Myometrial cell (primary cell): ENCODE results near the gene TMEM119. TPM values are rescaled to one million over a fixed set of nuclear protein-coding genes. Genes with fewer than 3 reads are reported as not detected.

Experiments
- total RNA-seq: library from RNA; depleted of rRNA; stranded (reverse); fragments of >200 nt; gene quantifications from 2 replicates; pipeline ENCODE4 v1.2.3, GENCODE V29; 2015

The TMEM119 gene, protein sequence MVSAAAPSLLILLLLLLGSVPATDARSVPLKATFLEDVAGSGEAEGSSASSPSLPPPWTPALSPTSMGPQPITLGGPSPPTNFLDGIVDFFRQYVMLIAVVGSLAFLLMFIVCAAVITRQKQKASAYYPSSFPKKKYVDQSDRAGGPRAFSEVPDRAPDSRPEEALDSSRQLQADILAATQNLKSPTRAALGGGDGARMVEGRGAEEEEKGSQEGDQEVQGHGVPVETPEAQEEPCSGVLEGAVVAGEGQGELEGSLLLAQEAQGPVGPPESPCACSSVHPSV
- 6.0 and 7.2 TPM in 2 replicates for total RNA-seq

DNA sequence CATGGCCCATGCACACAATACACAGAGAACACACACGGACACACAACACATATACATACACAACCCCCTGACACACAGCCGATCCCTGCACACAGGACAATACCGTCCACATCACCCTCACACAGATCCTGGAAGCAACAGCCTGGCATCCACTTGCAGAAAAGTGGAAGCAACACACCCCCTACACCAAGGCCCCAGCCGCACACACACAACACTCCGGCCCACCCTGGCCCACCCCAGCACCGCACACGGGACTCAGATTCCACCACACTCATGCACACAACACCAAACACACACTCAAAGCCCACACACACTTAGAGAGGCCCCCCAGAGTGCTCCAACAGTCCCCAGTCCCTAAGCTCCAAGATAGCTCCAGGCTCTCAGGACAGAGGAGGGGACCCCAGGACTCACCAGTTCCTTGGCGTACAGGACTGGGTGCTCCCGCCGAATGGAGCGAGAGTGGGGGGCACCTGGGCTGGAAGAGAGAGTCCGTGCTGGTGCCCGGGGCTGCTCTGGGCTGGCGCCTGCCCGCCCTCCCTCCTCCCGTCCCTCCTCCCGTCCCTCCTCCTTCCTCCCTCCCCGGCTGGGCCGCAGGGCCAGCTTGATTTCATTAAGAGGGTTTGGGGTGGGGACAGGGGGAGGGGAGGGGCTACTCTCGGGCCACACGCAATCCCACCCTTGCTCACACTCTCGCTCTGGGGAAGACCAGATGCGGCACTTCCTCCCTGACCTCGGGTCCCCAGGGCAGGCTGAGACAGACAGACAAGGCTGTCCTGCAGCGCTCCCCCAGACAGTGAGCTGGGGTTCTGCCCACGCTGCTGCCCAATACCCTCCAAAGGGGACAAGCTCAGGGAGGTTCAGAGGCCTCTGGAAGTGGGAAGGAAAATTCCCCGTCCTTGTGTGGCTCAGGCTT lies at the start of gene TMEM119:
Gene TMEM119 (minus strand): TSS at position 526 of the 913 bp plus-strand sequence. CDS start 5,701 bp downstream, outside the sequence.

DNA sequence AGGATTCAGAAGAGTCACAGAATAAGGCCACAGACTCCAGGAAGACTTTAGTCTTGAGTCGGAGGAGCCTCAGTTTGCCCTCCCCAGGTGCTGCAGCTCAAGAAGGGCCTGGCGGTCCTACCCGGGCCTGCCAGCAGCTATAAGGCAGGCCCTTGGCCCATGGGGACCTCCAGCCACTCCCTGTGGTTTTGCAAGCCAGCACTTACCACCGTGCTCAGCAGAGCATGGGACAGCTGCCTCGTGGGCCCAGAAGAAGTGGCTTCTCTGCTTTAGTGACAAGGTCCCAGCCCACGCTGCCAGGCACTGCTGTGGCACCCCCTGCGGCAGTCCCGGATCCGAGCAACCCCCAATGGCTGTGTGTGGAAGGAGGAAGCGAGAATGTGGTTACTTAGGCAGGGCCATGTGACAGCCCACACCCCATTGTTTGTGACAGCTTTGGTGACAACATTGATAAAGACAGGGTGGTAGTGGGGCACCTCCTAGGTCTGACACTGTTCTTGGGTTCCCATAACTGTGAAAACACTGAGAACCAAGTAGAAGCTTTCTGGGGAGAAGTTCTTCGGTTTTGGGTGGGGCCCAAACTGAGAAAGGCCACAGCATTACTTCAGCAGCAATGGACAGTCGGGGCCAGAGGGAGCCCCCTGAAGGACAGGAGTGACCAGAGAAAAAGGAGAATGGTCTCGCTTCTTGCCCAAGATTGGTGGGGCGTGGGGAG lies 35.8 kb upstream of the TMEM119 start, which contains the start of gene SELPLG:
Gene SELPLG (minus strand): TSS at position 361 of the 715 bp plus-strand sequence. CDS start 9,587 bp downstream, outside the sequence.

DNA sequence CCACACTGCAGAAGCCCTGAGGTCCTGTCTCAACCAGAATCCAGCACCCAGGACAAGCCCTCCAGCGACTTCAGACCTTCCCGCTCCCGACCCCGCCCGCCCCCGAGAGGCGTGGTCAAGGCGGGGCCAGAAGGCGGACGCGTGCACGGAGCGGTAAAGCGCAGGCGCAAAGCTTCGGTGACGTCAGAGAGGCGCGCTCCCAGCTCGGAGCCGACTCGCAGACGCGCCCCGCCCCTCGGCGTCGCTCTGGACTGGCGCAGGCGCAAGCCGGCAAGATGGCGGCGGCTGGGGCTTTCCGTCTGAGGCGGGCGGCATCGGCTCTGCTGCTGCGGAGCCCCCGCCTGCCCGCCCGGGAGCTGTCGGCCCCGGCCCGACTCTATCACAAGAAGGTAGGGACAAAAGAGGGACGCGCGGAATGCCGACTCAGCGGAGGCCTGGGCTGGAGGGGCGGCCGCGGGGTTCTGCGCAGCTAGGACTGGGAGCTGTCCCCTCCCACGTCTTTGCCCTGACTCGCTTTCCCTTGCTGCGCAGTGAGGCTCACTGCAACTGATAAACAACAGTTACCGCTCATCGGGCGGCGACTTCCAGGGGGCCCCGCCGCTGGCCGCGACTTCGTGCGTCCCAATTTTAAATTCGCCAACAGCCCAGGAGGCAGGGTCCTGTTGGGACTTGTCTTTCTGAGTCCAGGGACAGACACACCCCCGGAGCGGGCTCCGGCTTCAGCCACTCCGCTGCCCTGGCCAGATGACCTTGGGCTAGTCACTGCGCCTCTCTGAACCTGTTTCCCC lies 35.3 kb downstream of the TMEM119 start, which contains the start of gene ISCU:
Gene ISCU (plus strand): TSS at position 249 of the 788 bp plus-strand sequence. CDS start 27 bp downstream, at position 276.

DNA sequence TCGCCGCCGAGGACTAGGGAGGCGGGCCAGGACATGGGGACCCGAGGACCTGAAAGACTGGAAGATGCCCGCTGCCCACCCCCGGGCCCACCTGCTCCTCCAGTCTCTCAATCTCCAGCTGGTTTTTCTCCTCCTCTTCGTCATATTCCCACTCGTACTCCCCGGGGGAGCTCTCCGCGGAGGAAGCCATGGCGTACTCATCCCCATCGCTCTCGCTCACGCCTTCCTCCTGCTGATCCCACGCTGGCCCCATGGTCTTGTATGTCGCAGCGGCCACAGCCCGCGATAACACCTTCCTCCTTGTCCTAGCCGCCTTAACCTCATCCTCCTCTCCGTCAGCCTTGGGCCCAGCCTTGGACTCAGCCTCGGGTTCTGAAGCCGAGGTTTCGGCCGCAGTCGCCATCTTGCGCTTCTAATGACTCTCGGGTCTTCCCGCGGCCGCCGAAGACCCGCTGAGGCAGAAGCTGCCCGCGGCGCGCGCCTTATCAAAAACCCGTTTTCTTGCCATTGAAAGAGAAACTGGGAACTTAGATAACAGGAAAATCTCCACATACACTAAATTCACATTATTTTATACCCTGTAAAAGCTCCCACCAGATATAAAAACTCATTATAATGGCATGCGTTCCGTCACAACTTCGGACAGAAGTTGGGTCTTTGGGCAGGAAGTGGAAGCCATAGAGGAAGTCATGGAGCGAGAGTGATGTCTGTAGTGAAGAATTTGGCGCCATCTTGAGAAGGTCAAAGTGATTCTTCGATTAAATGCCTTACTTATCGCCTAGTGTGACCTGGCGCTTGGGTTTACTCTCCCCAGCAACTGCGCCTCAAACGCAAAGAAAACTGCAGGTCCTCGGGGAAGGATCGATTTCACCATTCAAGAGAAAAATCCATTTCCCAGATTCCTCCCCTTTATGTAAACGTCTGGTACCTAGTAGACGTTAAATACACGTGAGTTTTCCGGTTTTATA lies 36.8 kb downstream of the TMEM119 start, which contains the start of gene SART3:
Gene SART3 (minus strand): TSS at position 422 of the 968 bp plus-strand sequence. CDS start 19 bp downstream, at position 403.

Other genes starting within 250 kb of the TMEM119 start
- 4.9 and 6.4 TPM in 2 replicates for gene FICD, start 82.8 kb downstream of the TMEM119 start, total RNA-seq
- 29.7 and 58.3 TPM in 2 replicates for gene SART3, start 36.9 kb downstream of the TMEM119 start, total RNA-seq
- 111 and 130 TPM in 2 replicates for gene ISCU, start 35.5 kb downstream of the TMEM119 start, total RNA-seq
- gene SELPLG, start 35.8 kb upstream of the TMEM119 start, total RNA-seq = 0.29 and 1.6 TPM in 2 replicates
- gene CORO1C, start 133.4 kb upstream of the TMEM119 start, total RNA-seq = 111 and 128 TPM in 2 replicates